HepG2 (cell line): Measurements from ENCODE around the gene ERF. TPM values are rescaled to one million over a fixed set of nuclear protein-coding genes. Genes with fewer than 3 reads are reported as not detected.
A peak's percentile ranks its signal among the peaks of the same experiment; 100 is the strongest.

Source experiments
- CBX5 ChIP-seq: sonication (generic); formaldehyde crosslinking; IDR thresholded peaks from 2 replicates; pipeline ENCODE4 v1.4.0; 2020; ENCODE audit warnings: missing genetic modification reagents, borderline replicate concordance
- HCFC1 ChIP-seq: fragments of 150-350 bp; IDR thresholded peaks from 2 replicates; pipeline ENCODE4 v1.6.1; 2014; ENCODE audit warnings: low read depth, low read length
- KAT8 ChIP-seq: IDR thresholded peaks from 2 replicates; pipeline ENCODE4 v1.6.1; 2016; ENCODE audit warnings: missing genetic modification reagents, missing compliant biosample characterization
- MEF2D ChIP-seq: sonication (generic); formaldehyde crosslinking; IDR thresholded peaks from 2 replicates; pipeline ENCODE4 v1.5.1; 2020; ENCODE audit warnings: mild to moderate bottlenecking, missing genetic modification reagents
- NFYB ChIP-seq: sonication (generic); formaldehyde crosslinking; IDR thresholded peaks from 2 replicates; pipeline ENCODE4 v1.4.0; 2020; ENCODE audit warnings: missing genetic modification reagents
- POLR2A ChIP-seq, 2 experiments: IDR thresholded peaks; 2 replicates each; pipeline ENCODE4 v1.6.1; 2011; ENCODE audit warnings: low read depth in 2 of 2, low read length in 2 of 2, mild to moderate bottlenecking in 1 of 2, moderate library complexity in 1 of 2; ENCODE audit not compliant: insufficient read depth in 1 of 2
- SIN3A ChIP-seq: IDR thresholded peaks from 2 replicates; pipeline ENCODE4 v1.6.1; 2011; ENCODE audit warnings: low read depth, mild to moderate bottlenecking, control low read depth, low read length, borderline replicate concordance
- STAT5B ChIP-seq: sonication (generic); formaldehyde crosslinking; IDR thresholded peaks from 2 replicates; pipeline ENCODE4 v1.4.0; 2020; ENCODE audit warnings: missing genetic modification reagents
- TGIF2 ChIP-seq: IDR thresholded peaks from 2 replicates; pipeline ENCODE4 v1.6.1; 2016; ENCODE audit warnings: control low read depth, missing compliant biosample characterization
- TMF1 ChIP-seq: sonication (generic); formaldehyde crosslinking; IDR thresholded peaks from 2 replicates; pipeline ENCODE4 v1.8.1; 2022; ENCODE audit warnings: low read depth, missing genetic modification reagents
- U2AF2 ChIP-seq: fragments of 200-400 bp; formaldehyde crosslinking; IDR thresholded peaks from 2 replicates; pipeline ENCODE4 v1.6.1; 2017; ENCODE audit warnings: low read depth, mild to moderate bottlenecking, low read length
- YY1 ChIP-seq: IDR thresholded peaks from 2 replicates; pipeline ENCODE4 v1.6.1; 2011; ENCODE audit warnings: low read length, low read depth, moderate library complexity, mild to moderate bottlenecking; ENCODE audit not compliant: insufficient read depth, insufficient replicate concordance
- ZNF44 ChIP-seq: sonication (generic); formaldehyde crosslinking; IDR thresholded peaks from 2 replicates; pipeline ENCODE4 v1.5.1; 2020; ENCODE audit warnings: mild to moderate bottlenecking, missing genetic modification reagents
- ZNF501 ChIP-seq: sonication (generic); formaldehyde crosslinking; IDR thresholded peaks from 2 replicates; pipeline ENCODE4 v1.5.1; 2020; ENCODE audit warnings: mild to moderate bottlenecking, moderate library complexity, missing genetic modification reagents
- ZNF781 ChIP-seq: sonication (generic); formaldehyde crosslinking; IDR thresholded peaks from 2 replicates; pipeline ENCODE4 v1.5.1; 2020; ENCODE audit warnings: borderline replicate concordance, mild to moderate bottlenecking, missing genetic modification reagents; ENCODE audit errors: not compliant biosample characterization
- ZNF788 ChIP-seq: sonication (generic); formaldehyde crosslinking; IDR thresholded peaks from 2 replicates; pipeline ENCODE4 v1.5.0; 2020; ENCODE audit warnings: mild to moderate bottlenecking, missing genetic modification reagents, borderline replicate concordance
- polyA plus RNA-seq, 8 experiments: library from polyadenylated mRNA; depleted of rRNA in 3 of 8; stranded (reverse) in 7 of 8; unstranded in 1 of 8; fragments of >200 nt; fragmentation: Illumina TruSeq in 4 of 8; extraction: Trizol in 4 of 8; gene quantifications; 2 replicates each; pipeline versions ENCODE4 v1.2.1 to v1.2.3, GENCODE V29; 2011 to 2016; ENCODE audit warnings: low read depth in 4 of 8, missing spikeins in 1 of 8, mixed read lengths in 1 of 8; ENCODE audit not compliant: insufficient read depth in 1 of 8
- total RNA-seq, 5 experiments: library from RNA; depleted of rRNA; stranded (reverse); fragments of >200 nt; fragmentation: Illumina TruSeq; extraction: Trizol; gene quantifications; 2 replicates each; pipeline ENCODE4 v1.2.3, GENCODE V29; 2016; ENCODE audit warnings: low read depth in 1 of 5
- TF ChIP-seq, protein P1 (sequence below): IDR thresholded peaks from 2 replicates; pipeline ENCODE4 v1.6.1; 2016; ENCODE audit warnings: low read depth, control low read depth
- TF ChIP-seq, protein P2 (sequence below): sonication (generic); formaldehyde crosslinking; IDR thresholded peaks from 2 replicates; pipeline ENCODE4 v1.4.0; 2020; ENCODE audit warnings: missing genetic modification reagents, borderline replicate concordance
- TF ChIP-seq, protein P3 (sequence below): sonication (generic); formaldehyde crosslinking; IDR thresholded peaks from 2 replicates; pipeline ENCODE4 v1.8.0; 2022; ENCODE audit warnings: mild to moderate bottlenecking, missing genetic modification reagents, moderate library complexity

ERF gene
- total and polyA plus RNA-seq, 2 of the 13 experiments (the other 11 are each of a cell fraction or from before 2014, with no cell fraction given): 67.1 to 69.9 TPM

DNA sequence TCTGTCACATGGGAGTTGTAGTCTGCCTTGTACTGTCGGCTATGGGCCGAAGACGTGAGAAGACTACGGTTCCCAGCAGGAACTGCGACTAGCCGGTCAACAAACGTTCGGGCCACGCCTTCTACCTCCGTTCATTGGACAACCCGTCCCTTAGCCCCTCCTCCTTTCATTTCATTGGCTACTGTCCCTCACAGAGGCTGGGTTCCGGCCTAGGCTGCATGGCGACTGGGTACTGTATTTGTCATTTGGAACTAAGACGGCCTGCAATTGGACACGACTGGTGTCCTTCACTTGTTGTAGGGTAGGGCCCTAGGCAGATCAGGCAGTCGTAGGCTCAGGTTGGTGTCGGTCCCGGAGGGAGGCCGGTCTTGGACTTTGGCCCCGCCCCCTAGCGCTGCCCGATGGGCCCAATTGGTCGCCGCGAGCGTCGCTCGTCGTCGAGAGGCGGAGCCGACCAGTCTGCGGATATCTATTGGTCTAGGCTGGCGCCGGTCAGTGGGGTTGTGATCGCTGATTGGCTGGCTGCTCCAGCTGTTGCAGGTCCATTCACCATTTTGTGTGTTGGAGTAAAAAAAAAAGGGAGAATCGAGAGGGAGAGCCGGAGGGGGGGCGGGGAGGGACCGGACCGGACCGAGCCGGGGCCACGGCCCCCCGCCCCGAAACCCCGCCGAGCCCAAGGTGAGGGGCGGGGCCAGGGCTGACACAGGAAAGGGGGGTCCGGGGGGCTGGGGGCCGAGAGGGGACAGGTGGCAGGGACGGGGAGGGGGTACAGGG is 14.0 kb upstream of the ERF start, which contains the start of gene CIC (continued):
- TF ChIP-seq, protein P1, sequence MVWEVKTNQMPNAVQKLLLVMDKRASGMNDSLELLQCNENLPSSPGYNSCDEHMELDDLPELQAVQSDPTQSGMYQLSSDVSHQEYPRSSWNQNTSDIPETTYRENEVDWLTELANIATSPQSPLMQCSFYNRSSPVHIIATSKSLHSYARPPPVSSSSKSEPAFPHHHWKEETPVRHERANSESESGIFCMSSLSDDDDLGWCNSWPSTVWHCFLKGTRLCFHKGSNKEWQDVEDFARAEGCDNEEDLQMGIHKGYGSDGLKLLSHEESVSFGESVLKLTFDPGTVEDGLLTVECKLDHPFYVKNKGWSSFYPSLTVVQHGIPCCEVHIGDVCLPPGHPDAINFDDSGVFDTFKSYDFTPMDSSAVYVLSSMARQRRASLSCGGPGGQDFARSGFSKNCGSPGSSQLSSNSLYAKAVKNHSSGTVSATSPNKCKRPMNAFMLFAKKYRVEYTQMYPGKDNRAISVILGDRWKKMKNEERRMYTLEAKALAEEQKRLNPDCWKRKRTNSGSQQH: no peak; the same call in 1 of the 2 replicates
- TF ChIP-seq TMF1 (CRISPR knock-in tag) (no peak), SIN3A (no peak; the same call in 1 of the 2 replicates), MEF2D (CRISPR knock-in tag) (no peak), ZNF44 (CRISPR knock-in tag) (no peak), U2AF2 (no peak), YY1 (peak; percentile 88), KAT8 (CRISPR knock-in tag) (peak; percentile 31; the same call in 1 of the 2 replicates), ZNF781 (CRISPR knock-in tag) (no peak), CBX5 (CRISPR knock-in tag) (no peak), NFYB (CRISPR knock-in tag) (peak; percentile 94), HCFC1 (peak; percentile 95), POLR2A (IDR thresholded peaks at IDR 0.05; ENCODE audit: insufficient read depth in 1 of 2, low read depth in 2 of 2, low read length in 2 of 2) (0 out of 4 replicates have a peak, but pooled peaks of 1 of the 2 experiments have one; percentile 1), STAT5B (CRISPR knock-in tag) (no peak), ZNF501 (CRISPR knock-in tag) (no peak), ZNF788 (CRISPR knock-in tag) (no peak), TGIF2 (CRISPR knock-in tag) (no peak)
- TF ChIP-seq, protein P2, sequence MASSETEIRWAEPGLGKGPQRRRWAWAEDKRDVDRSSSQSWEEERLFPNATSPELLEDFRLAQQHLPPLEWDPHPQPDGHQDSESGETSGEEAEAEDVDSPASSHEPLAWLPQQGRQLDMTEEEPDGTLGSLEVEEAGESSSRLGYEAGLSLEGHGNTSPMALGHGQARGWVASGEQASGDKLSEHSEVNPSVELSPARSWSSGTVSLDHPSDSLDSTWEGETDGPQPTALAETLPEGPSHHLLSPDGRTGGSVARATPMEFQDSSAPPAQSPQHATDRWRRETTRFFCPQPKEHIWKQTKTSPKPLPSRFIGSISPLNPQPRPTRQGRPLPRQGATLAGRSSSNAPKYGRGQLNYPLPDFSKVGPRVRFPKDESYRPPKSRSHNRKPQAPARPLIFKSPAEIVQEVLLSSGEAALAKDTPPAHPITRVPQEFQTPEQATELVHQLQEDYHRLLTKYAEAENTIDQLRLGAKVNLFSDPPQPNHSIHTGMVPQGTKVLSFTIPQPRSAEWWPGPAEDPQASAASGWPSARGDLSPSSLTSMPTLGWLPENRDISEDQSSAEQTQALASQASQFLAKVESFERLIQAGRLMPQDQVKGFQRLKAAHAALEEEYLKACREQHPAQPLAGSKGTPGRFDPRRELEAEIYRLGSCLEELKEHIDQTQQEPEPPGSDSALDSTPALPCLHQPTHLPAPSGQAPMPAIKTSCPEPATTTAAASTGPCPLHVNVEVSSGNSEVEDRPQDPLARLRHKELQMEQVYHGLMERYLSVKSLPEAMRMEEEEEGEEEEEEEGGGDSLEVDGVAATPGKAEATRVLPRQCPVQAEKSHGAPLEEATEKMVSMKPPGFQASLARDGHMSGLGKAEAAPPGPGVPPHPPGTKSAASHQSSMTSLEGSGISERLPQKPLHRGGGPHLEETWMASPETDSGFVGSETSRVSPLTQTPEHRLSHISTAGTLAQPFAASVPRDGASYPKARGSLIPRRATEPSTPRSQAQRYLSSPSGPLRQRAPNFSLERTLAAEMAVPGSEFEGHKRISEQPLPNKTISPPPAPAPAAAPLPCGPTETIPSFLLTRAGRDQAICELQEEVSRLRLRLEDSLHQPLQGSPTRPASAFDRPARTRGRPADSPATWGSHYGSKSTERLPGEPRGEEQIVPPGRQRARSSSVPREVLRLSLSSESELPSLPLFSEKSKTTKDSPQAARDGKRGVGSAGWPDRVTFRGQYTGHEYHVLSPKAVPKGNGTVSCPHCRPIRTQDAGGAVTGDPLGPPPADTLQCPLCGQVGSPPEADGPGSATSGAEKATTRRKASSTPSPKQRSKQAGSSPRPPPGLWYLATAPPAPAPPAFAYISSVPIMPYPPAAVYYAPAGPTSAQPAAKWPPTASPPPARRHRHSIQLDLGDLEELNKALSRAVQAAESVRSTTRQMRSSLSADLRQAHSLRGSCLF (CRISPR knock-in tag): no peak
- TF ChIP-seq, protein P3, sequence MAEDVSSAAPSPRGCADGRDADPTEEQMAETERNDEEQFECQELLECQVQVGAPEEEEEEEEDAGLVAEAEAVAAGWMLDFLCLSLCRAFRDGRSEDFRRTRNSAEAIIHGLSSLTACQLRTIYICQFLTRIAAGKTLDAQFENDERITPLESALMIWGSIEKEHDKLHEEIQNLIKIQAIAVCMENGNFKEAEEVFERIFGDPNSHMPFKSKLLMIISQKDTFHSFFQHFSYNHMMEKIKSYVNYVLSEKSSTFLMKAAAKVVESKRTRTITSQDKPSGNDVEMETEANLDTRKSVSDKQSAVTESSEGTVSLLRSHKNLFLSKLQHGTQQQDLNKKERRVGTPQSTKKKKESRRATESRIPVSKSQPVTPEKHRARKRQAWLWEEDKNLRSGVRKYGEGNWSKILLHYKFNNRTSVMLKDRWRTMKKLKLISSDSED (CRISPR knock-in tag): no peak
